ENCODE measurements around the gene BST2. TPM values are rescaled to one million over a fixed set of nuclear protein-coding genes. Genes with fewer than 3 reads are reported as not detected.

BST2 gene
- total and polyA plus RNA-seq, 2 donors from 2014 or later, result 89.6 to 250 TPM

- H3K4me1 ChIP-seq (ENCODE audit: control insufficient read depth in 2 of 3, insufficient read depth in 2 of 3, low read depth in 1 of 3, low read length in 3 of 3), result peaks cover 0 to 10% (median 3%) of the 10 kb centered on the region in 3 donors
- no peaks in the 10 kb centered on the region for H3K27me3 ChIP-seq (ENCODE audit: control insufficient read depth, insufficient read depth, low read length)
- H3K27ac ChIP-seq (ENCODE audit: low read depth in 2 of 2, low read length in 2 of 2), result no peak overlapping the region
- intact Hi-C loops (cut with DNase I), result no loop called here
- DNase-seq, result no peak
- no peaks in the 10 kb centered on the region for H3K9me3 ChIP-seq (ENCODE audit: control insufficient read depth in 2 of 3, insufficient read depth in 1 of 3, low read length in 3 of 3)
- FAIRE-seq, result no peak
- no peak overlapping the region for H3K9ac ChIP-seq (ENCODE audit: low read length in 3 of 3)
- no peak overlapping the region for H3K4me3 ChIP-seq (ENCODE audit: low read length in 3 of 3)
- TF ChIP-seq CTCF (IDR thresholded peaks at IDR 0.05; ENCODE audit: borderline replicate concordance, extremely low read depth, insufficient read depth), result no peak
- no peaks in the 10 kb centered on the region for H3K36me3 ChIP-seq (ENCODE audit: control insufficient read depth in 2 of 3, insufficient read depth in 3 of 3, low read length in 3 of 3)
Measured at GRCh38 chr19:17421942-17422341, 16.5 kb upstream of the BST2 start.

- DNase-seq, result peak; percentile 78 to 87 (median 85)
- Histone ChIP-seq H3K36me3 (ENCODE audit: control insufficient read depth in 2 of 3, insufficient read depth in 3 of 3, low read length in 3 of 3) (no peaks in the 10 kb centered on the region), H3K9me3 (ENCODE audit: control insufficient read depth in 2 of 3, insufficient read depth in 1 of 3, low read length in 3 of 3) (no peaks in the 10 kb centered on the region), H3K4me3 (ENCODE audit: low read length in 3 of 3) (peak overlapping the region; percentile 73 to 85 (median 84)), H3K9ac (ENCODE audit: low read length in 3 of 3) (peak overlapping the region; percentile 29 to 71 (median 38)), H3K4me1 (ENCODE audit: control insufficient read depth in 2 of 3, insufficient read depth in 2 of 3, low read depth in 1 of 3, low read length in 3 of 3) (peaks cover 0 to 10% (median 3%) of the 10 kb centered on the region in 3 donors), H3K27me3 (ENCODE audit: control insufficient read depth, insufficient read depth, low read length) (no peaks in the 10 kb centered on the region), H3K27ac (ENCODE audit: low read depth in 2 of 2, low read length in 2 of 2) (peak overlapping the region in 1 of 2 donors; percentile 23)
- no peak for FAIRE-seq
- TF ChIP-seq CTCF (IDR thresholded peaks at IDR 0.05; ENCODE audit: borderline replicate concordance, extremely low read depth, insufficient read depth), result no peak
- intact Hi-C loops (cut with DNase I), result no loop called here
Measured at GRCh38 chr19:17420475-17420924, 15.1 kb upstream of the BST2 start.

- peak; percentile 63 for FAIRE-seq
- intact Hi-C loops (cut with DNase I), result no loop called here
Measured at GRCh38 chr19:17419621-17420474, 14.4 kb upstream of the BST2 start, which contains the start of gene MVB12A. MVB12A (plus strand) TSS chr19:17420047; CDS start chr19:17420136, 89 bp downstream.

More at GRCh38 chr19:17419621-17420474, 14.4 kb upstream of the BST2 start, which contains the start of gene MVB12A:
- peak within 1 kb of the TSS; percentile 59 to 63 for H3K27ac ChIP-seq (ENCODE audit: low read depth in 2 of 2, low read length in 2 of 2)
- peak within 1 kb of the TSS; percentile 29 to 71 (median 44) for H3K9ac ChIP-seq (ENCODE audit: low read length in 3 of 3)
- peak; percentile 99 to 100 (median 99) for DNase-seq
- peaks cover 0 to 10% (median 3%) of the 10 kb centered on the region in 3 donors for H3K4me1 ChIP-seq (ENCODE audit: control insufficient read depth in 2 of 3, insufficient read depth in 2 of 3, low read depth in 1 of 3, low read length in 3 of 3)
- peak; percentile 9 for TF ChIP-seq CTCF (IDR thresholded peaks at IDR 0.05; ENCODE audit: borderline replicate concordance, extremely low read depth, insufficient read depth)
- no peaks in the 10 kb centered on the region for H3K36me3 ChIP-seq (ENCODE audit: control insufficient read depth in 2 of 3, insufficient read depth in 3 of 3, low read length in 3 of 3)
- H3K9me3 ChIP-seq (ENCODE audit: control insufficient read depth in 2 of 3, insufficient read depth in 1 of 3, low read length in 3 of 3), result no peaks in the 10 kb centered on the region
- no peaks in the 10 kb centered on the region for H3K27me3 ChIP-seq (ENCODE audit: control insufficient read depth, insufficient read depth, low read length)
- peak within 1 kb of the TSS; percentile 73 to 85 (median 84) for H3K4me3 ChIP-seq (ENCODE audit: low read length in 3 of 3)
